Stimulated activated naive CD8-positive, alpha-beta T cell treated with anti-CD3 and anti-CD28 coated beads, Interleukin-15, Interleukin-2, amounts not matched to agents 100 U/mL and 50 U/mL, for 24 hours (primary cell): ENCODE results near the gene MTHFSD.

Source experiments
- ATAC-seq: fragments of 150-1000 bp; cut with Tn5 transposase; one replicate; pipeline ENCODE4 v1.10.0; 2021
- DNase-seq: peaks from one replicate; pipeline ENCODE4 v3.0.0; 2021

MTHFSD gene

DNA sequence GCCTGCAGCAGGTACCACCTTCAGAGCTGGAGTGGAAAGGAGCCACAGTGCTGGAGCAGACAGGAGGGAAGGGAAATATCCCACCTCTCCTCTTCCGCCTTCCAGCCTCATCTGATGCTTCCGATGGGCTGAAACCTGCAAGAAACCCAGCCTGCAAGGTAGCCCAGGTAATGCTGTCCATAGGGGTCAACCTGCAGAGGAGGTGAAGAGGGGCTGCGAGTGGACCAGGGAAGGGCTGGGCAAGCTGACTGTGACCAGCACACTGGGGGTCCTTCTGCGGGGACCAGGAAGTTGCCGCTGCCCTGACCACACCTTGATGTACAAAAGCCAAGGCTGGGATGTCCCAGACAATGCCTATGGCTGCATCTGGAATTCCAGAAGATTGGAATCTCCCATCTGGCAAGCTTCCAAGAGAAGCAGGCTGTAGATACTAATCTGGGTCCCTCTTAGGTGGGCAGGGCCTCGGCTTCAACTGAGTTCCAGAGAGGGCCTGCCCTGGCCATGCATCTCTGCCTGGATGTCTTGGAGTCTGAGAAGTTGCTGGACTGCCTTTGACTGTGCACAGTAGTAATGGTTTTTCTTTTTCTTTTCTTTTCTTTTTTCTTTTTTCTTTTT lies 29.1 kb upstream of the MTHFSD start:
- DNase-seq (no peak), ATAC-seq (no peak)

DNA sequence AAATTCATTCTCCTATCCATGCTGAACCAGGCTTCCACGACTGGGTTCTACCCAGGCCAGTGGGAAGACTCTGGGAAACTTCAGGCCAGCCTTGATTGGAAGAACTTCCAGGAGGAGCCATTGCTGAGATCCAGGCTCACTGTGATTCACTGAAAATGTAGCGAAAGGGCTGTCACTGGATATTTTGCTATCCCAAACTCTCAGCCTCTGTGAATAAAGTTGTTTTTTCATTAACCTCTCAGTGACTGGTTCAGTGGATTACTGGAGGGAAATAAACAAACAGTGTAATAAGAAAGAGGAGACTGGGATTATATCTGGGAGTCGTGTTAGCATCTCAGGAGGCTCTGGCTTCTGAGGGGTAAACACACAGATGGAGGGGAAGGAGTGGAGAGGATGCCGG lies 26.4 kb upstream of the MTHFSD start:
- DNase-seq (no peak), ATAC-seq (no peak)

DNA sequence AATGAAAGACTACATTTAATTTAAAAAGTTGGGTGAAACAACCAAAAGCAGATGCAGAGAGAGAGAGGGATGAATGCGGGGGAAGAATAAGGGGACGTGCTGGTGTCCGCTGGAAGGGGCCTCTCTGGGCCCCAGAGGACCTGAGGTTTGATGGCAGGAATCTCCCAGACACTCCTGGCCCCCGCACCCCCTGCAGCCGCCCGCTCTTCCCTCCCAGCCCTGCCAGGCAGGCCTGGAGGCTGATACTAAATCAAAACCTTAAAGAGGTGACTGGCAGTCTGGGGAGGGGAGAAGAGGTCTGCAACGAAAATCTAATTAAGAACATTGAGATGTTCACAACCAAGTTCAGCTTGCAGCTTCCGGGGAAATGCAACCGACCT lies 25.7 kb upstream of the MTHFSD start:
- ATAC-seq (no peak), DNase-seq (no peak)

DNA sequence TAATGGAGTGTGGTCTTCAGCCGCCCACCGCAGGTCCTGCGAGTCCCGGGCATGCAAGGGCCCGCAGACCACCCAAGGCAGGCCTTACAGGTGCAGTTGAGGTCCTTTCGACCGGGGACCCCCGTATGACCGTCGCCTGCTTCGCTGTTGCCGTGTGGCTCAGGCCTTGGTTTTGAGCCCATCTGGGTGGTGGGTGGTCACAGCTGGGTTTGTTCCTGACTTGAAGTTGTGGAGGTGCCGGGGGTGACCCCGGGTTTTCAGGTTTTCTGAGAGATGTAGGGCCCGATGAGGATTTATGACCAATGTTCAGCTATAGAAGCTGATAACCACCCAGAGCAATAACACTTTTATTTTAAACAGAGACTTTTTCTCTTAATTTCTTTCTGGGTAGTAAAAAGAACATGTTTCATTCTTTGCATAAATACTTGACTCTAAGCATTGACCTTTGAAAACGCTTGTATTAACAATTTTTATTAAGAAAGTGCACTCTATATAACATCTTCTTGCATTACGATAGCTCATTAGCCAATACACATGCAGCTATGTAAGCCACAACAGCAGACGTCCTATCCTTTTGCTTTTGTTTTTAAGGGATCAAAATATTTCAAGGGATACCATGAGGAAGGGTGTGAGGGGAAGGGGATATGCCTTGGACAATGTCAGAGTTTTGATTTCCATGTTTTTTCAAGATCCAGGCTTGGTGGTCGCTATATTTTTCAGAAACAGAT lies 25.2 kb upstream of the MTHFSD start:
- DNase-seq (no peak), ATAC-seq (no peak)

DNA sequence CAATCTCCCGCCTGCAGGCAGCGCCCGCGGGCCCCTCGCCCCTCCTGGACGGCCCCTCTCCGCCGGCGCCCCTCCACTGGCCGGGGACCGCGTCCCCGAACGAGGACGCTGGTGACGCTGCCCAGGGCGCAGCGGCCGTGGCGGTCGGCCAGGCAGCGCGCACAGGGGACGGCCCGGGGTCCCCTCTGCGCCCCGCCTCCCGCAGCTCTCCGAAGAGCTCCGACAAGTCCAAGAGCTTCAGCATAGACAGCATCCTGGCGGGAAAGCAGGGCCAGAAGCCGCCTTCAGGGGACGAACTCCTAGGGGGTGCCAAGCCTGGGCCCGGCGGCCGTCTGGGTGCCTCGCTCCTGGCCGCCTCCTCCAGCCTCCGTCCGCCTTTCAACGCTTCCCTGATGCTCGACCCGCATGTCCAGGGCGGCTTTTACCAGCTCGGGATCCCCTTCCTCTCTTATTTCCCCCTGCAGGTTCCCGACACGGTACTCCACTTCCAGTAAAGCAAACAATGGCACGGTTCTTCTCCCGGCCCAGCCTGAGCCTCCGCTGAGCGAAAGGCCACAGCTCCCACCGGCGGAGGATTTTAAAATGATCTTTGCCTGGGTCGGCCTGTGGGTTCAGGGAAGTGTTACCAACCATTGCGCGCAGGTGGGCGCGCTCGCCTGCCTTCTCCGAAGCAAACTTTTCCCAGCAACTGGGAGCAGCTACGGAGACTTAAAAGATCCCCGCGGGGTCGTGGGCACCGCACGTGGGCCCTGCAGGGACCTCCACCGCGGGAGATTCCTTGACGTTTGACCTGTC lies 24.4 kb upstream of the MTHFSD start:
- no peak for ATAC-seq
- no peak for DNase-seq

DNA sequence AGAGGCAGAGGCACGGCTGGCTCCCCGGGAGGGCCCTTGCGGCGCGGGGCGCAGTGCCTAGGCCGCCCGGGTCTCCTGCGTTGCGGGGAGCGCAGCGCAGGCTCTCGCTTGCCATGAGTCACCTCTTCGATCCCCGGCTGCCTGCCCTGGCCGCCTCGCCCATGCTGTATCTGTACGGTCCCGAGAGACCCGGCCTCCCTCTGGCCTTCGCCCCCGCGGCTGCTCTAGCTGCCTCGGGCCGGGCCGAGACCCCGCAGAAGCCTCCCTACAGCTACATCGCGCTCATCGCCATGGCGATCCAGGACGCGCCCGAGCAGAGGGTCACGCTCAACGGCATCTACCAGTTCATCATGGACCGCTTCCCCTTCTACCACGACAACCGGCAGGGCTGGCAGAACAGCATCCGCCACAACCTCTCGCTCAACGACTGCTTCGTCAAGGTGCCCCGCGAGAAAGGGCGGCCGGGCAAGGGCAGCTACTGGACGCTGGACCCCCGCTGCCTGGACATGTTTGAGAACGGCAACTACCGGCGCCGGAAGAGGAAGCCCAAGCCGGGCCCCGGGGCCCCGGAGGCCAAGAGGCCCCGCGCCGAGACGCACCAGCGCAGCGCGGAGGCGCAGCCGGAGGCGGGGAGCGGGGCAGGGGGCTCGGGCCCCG lies 23.7 kb upstream of the MTHFSD start:
- ATAC-seq, result no peak
- DNase-seq, result no peak

DNA sequence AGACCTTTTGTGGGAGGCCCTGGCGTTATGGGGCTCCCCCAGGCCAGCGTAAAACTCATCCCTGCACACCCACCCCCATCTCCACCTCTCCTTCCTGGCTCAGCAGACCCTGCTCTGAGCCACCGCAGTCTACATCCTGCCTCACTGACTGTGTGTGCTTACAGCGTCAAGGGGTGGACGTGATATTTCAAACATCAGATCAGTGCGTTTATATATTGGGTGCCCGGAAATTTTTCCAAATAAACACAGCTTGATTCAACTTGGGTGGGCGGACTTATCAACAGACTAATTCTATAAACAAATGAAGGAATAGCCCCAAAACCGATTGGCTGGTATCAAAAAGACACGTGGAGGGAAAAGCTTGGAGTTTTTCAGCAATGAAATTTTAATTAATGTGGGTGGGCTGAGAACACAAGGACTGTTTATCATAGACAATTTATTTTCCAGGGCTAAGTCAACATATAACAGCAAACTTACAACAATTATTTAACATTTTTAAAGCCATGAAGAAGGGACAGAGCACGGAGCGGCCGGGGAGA lies 23.1 kb upstream of the MTHFSD start, which contains the start of gene FOXL1:
Gene FOXL1 (plus strand): TSS at position 489 of the 539 bp plus-strand sequence. CDS start 175 bp downstream, outside the sequence.
- ATAC-seq (no peak), DNase-seq (no peak)

DNA sequence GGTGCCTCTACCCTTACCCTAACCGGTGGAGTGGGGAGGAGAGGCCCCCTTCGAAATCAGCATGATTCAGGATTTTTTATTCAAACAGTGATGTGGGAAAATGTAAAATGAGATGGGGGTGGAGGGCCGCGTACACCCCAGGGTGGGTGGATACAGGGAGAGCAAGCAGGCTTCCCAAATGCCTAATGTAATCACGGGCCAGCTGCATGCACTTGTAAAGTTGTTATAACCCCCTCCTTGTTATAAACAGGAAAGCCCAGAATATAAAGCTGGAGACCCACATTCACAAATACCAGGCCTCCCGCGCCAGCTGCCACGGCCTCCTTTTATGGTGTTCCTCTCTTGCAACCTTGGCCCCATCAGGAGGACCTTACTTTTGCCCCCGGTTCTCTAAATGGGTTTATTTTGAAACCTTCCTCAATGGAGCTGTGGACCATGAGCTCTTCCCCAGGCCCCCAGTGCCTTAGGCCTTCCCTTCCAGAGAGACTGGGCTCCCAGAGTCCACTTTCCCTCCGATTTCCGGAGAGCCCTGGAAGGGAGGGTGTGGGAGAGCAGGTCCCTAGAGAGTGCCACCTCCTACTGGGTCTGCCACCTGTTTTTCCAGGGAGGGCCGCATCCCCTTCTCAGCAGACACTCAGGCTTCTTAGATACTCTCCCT lies 22.4 kb upstream of the MTHFSD start:
- no peak for ATAC-seq
- DNase-seq, result no peak

DNA sequence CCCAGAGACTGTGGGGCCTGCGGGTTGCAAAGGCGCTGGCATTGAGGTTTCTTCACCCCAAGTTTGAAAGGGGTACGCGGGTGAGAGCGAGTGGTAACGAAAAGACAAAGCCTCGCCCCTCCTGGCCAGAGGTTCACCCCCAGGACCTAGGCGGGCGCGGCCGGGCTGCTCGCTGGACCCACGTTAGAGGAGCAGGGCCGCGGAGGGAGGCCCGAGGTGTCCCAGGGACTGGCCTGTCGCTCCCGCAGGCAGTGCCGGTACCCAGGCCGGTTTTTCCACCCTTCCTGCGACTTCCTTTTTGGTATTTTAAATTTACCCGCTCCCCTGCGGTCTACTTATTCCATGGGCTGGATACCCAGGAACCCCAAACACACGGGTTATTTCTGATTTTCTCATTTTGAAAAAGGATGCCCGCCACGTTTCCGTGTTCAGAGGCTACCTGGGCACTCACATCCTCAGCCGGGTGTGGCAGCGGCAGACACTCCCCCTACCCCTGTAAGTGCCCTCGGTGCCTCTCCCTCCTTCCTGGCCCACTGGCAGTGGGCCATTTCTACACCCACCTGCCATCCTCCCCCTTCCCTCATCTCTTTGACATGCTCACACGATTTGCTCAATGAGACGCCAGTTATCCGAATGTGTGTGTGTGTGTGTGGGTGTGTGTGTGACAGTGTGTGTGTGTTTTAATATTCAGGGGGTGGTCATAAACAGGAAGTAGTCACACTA lies 21.7 kb upstream of the MTHFSD start:
- no peak for ATAC-seq
- DNase-seq, result no peak

DNA sequence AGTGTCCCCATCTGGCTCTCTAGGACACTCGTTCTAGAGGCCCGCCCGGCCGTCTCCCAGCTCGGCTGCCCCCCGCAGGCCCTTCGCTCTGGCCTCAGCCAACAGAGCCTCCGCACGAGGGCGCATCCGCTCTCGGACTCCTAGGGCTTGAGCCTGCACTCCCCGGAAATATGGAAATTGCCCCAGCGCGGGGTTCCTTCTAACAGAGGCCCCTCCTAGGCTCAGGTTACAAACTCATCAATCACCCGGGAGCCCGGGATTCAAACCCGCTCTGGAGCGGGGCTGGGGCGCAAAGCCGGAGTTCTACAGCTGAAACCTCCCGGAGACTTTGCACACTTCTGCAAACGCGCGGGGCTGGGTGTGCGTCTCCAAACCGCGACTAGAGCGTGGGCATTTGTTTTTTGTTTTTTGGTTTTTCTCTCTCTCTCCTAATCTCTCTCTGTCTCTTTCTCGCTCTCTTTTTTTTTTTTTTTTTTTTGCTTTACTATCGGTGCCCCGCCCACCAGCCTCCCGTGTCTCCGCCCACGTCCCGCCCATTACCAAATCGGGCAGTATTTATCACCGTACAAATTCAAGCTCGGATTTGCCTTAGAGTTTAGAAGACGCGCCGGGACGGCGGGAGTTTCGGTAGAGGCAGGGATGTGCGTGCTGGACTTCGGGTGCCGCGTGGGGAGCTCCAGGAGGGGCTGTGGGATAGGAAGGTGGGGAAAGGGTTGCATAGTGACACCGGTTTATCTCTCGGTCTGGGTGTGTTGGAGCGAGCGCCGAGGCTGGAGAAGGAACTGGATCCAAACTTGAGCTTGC lies 20.9 kb upstream of the MTHFSD start:
- ATAC-seq, result no peak
- DNase-seq, result peak; percentile 59

DNA sequence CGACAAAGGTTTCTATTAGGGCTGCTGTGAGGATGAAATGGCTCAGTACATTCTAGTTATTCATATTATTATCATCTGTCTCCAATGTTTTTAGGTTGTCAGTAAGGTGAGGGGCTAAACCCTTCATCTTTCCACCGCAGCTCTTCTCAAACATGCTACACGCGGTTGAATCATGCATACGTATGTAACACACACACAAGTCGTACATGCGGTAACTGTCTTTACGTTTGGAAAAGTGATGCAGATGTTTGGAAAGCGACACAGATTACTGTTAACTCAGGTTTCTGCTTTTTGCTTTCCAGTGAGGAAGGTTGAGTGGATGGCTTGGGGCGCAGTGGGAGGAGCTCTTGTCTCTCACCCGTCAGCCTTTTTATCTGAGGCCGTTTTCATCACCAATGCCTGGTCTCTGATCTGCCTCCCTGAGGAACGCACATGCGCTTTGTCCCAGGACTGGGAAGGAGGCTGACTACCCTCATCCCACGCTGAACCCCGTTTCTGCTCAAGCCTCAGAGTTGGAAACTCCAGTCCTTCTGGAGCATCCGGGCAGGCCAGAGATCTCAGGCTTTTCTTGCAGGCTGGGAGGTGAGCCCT lies 20.2 kb upstream of the MTHFSD start:
- ATAC-seq, result no peak
- DNase-seq, result no peak

DNA sequence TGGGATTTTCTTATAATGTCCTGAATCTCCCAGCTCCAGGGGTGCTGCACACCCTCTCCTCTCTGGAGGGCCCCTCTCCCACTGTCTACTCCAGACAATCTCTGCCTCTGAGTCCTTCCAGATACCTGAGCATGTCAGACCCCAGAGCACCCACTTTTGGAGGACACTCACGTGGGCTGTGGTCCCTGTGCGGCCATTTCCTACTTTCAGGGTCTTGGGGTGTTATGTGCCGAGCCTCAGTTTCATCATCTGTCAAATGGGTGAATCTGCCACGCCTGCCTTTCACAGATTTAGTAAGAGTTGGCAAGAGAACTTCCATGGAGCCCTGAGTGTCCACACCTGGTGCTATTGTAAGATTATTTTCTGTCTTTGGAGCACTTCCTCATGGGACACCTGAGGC lies 19.6 kb upstream of the MTHFSD start:
- DNase-seq (no peak), ATAC-seq (no peak)

DNA sequence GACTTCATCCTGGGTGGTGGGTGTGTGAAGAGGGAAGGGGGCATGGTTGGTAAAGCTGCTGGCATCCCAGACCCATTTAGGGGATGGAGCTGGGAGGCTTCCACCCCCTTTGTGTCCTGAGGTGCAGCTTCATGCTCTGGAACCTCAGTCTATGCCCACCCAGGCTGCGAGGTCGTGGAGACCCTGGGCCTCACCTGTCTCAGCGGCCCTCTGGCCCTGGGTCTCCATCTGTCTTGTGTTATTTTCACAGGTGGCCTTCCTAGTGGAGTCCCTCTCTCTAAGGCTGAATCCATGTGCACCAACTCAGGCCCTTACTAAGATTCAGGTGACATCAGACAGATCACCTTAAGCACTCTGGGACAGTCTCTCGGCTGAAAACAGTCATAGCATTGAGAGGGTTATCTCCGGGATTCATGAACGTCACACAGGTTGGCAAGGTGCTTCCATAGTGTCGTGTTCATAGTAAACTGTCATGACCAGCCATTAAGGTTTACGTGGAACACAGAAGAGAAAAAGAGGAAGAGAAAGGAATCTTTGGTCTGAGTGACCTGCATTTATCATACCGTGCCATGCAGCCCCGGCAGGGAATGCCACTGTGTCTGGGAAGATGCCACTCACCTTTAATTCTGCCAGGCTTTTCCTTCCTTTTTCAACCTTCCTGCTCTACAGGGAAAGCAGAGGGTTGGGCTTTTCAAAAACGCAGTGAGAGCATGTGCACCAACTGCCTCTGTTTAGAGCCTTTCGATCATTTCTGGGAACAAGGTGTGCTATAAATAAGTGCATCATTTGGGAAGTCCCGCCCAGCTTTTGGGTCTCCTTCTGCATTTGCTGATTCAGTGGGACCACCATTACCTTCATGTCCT lies 18.8 kb upstream of the MTHFSD start:
- no peak for ATAC-seq
- DNase-seq, result no peak

DNA sequence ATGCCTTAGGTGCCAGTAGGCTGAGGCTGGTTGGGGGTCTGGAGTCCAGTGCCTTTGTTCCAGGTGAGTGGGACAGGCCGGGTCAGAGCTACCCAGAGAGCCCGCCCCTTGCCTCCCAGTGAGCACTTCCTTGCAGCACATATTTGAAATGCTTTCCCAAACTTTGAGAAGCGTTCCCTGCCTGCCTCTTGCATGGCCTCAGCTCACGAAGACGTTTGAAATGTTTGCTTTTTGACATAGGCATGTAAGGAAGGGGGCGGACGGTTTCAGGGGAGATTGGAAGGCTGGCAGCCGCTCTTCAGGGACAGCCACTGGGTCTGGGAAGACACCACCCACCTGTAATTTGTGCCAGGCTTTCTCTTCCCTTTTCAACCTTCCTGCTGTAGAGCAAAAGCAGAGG lies 18.2 kb upstream of the MTHFSD start:
- ATAC-seq (no peak), DNase-seq (no peak)

DNA sequence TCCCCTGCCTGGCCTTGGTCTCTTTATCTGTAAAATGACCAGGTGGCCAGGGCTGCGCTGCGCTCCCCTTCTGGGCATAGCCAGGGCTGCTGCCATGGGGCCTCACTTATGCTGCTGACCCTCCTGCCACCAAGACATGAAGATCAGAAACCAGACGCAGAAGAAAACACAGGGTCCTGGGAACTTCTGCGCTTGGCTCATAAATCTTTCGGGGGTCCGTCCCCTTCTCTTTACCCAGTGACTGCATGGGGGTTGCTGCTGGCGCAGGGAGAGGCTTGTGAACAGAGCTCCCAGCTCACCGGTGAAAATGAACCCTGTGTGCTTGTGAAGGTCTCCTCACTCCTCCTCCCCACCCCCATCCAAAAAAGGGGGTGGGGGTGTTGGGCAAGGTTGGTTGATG lies 17.6 kb upstream of the MTHFSD start:
- ATAC-seq (no peak), DNase-seq (no peak)

DNA sequence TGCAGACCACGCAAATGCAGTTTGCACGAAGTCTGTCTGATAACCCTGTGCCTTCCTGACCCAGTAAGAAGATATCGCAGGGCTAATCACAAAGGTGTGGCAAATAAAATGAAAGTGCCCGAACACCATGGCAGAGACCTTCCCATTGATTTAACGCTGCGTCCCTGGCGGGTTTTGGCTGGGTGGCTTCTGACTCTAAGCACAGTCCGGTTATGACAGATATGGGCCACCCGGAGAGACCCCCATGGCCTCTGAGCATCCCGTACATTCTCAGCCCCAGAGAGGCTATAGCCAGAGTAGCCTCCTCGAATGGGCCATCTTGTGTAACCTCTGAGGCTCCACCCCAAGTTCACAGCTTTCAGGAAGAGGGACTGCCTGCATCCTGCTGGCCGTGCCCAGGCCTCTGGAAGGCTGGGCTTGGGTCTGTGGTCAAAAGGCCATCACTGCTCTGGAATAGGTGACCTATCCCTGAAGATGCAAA lies 17.0 kb upstream of the MTHFSD start:
- ATAC-seq, result no peak
- no peak for DNase-seq

DNA sequence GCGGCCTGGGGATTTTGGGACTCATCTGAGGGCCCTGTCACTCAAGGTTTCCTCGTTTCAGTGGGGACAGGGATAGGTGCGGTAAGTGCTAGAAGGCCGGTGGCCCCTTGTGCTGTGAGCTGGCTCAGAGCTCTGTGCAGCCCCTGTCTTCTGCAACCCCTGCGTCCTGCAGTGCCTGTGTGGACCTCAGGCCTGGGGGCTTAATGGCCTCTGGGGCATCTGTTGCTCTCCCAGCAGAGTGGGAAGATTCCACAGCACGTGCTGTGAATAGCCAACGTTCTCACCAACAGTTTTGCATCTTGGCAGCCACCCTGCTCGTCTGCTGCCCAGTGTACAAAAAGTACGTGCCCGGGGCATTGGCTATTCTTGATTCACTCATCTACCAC lies 16.5 kb upstream of the MTHFSD start:
- ATAC-seq, result no peak

DNA sequence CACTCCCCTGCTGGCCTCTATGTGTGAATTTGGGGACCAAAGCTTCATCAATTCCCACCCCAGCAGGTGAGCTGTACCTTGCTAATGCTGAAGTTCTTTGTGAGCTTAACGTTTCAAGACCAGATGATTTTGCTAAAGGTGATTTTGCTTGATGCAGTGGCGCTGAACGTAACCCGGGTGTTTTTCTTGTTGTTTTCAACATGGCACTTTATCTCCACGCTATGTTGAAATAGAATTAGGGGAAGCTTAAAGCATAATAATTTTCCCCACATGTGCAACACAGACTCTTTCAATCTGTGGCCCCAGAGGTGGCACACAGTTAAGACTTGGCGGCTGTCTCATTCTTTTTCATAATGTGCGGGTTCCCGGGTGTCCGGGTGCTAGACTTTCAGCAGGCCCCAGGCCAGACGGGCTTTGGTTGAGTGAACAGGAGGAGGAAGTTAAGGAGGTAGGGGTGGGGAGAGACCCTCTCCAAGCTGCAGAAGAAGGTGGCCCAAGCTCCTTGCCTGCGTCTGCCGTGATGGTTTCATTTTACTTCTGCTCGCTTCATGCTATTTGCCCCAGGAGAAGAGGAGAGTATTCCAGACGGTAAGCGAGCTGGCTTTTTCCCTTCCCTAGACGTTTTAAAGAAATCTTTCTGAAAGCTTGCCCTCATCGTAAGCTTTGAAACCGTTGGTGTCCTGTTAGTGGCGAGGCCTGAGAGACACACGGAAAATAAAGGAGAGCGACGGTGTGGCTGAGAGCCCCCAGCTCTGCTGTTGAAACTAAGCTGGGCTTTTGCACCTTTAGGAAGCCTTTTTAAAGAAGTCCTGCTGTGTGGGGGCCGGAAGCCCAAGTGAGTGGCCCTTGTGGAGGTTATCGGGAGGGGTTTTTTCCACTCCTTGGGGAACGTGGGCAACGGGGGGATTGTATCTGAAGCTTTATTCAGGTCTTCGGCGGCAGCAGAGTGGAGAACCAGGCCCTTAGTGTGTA lies 15.8 kb upstream of the MTHFSD start:
- ATAC-seq (no peak), DNase-seq (no peak)

More for the DNA sequence above, 16.5 kb upstream of the MTHFSD start:
- no peak for DNase-seq
